ENCODE measurements around the gene PDE6H. TPM values are rescaled to one million over a fixed set of nuclear protein-coding genes. Genes with fewer than 3 reads are reported as not detected.

Gene PDE6H
- total RNA-seq, 4 donors from 2014 or later, result not detected

GRCh38 chr12:14982991-14983390, 10.1 kb downstream of the PDE6H start:
- Histone ChIP-seq H3K4me3 (no peak overlapping the region), H3K4me1 (no peaks in the 10 kb centered on the region), H3K27me3 (no peaks in the 10 kb centered on the region), H3K9me3 (no peaks in the 10 kb centered on the region), H3K36me3 (no peaks in the 10 kb centered on the region), H3K27ac (no peak overlapping the region)
- TF ChIP-seq POLR2A (IDR thresholded peaks at IDR 0.05) (no peak), POLR2AphosphoS5 (IDR thresholded peaks at IDR 0.05) (no peak), EP300 (IDR thresholded peaks at IDR 0.05) (no peak)
- TF ChIP-seq, protein P1, sequence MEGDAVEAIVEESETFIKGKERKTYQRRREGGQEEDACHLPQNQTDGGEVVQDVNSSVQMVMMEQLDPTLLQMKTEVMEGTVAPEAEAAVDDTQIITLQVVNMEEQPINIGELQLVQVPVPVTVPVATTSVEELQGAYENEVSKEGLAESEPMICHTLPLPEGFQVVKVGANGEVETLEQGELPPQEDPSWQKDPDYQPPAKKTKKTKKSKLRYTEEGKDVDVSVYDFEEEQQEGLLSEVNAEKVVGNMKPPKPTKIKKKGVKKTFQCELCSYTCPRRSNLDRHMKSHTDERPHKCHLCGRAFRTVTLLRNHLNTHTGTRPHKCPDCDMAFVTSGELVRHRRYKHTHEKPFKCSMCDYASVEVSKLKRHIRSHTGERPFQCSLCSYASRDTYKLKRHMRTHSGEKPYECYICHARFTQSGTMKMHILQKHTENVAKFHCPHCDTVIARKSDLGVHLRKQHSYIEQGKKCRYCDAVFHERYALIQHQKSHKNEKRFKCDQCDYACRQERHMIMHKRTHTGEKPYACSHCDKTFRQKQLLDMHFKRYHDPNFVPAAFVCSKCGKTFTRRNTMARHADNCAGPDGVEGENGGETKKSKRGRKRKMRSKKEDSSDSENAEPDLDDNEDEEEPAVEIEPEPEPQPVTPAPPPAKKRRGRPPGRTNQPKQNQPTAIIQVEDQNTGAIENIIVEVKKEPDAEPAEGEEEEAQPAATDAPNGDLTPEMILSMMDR (IDR thresholded peaks at IDR 0.05), result no peak
- WGBS, 2 donors (ENCODE audit: low coverage in 1 of 2), result 60 to 83% methylated on average over 2 of the region's 2 CpGs
- ATAC-seq, result no peak

DNA sequence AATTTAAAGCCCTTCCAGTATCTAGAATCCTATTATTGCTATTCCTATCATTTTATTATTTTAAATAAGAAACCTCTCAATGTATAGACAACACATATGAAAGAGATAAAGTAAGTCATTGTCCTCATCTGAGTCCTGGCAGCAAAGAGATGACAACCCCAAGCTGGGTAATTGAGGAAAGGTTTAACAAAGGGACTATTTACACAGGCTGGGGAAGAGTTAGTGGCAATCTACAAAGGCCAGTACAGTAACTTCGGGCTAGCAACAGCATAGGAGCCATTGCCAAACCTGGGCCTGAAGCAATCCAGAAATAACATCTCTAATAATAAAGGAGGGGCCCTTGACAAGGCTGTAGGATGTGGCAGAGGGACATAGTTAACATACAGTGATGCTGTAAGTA, 11.2 kb downstream of the PDE6H start:
- H3K4me3 ChIP-seq, result no peak overlapping the region
- WGBS, 2 donors (ENCODE audit: low coverage in 1 of 2), result 80 to 91% methylated on average over 1 of the region's 1 CpG
- no peaks in the 10 kb centered on the region for H3K27me3 ChIP-seq
- ATAC-seq, result no peak
- no peaks in the 10 kb centered on the region for H3K36me3 ChIP-seq
- TF ChIP-seq POLR2A (IDR thresholded peaks at IDR 0.05) (no peak), POLR2AphosphoS5 (IDR thresholded peaks at IDR 0.05) (no peak), EP300 (IDR thresholded peaks at IDR 0.05) (no peak)
- TF ChIP-seq, protein P1 (IDR thresholded peaks at IDR 0.05), result no peak
- H3K4me1 ChIP-seq, result no peaks in the 10 kb centered on the region
- H3K27ac ChIP-seq, result no peak overlapping the region
- H3K9me3 ChIP-seq, result no peaks in the 10 kb centered on the region

DNA sequence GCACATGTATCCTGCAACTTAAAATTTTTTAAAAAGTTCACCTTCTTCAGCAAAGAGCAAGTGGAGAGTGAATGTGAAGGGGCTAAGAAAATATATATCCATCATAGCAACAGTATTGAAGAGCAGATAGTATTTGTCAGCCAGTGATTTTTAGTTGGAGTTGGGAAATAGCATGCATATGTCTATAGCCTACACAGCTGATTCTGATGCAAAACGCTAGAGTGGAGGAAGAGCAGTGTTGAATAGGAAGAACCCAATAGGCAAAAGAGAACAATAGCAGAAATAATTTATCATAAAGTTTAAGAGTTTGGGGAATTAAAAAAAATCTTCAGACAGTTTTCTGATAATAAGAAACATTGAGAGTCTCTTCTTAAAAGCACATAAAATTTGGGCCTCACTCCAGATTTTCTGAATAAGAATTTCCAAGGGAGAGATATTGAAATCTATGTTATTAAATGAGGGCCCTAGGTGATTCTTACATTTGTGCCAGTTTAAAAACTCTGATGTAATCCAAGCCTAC, 12.0 kb downstream of the PDE6H start:
- Histone ChIP-seq H3K36me3 (no peaks in the 10 kb centered on the region), H3K9me3 (no peaks in the 10 kb centered on the region), H3K4me3 (no peak overlapping the region), H3K4me1 (no peaks in the 10 kb centered on the region), H3K27ac (no peak overlapping the region), H3K27me3 (no peaks in the 10 kb centered on the region)
- TF ChIP-seq POLR2A (IDR thresholded peaks at IDR 0.05) (no peak), EP300 (IDR thresholded peaks at IDR 0.05) (no peak), POLR2AphosphoS5 (IDR thresholded peaks at IDR 0.05) (no peak)
- TF ChIP-seq, protein P1 (IDR thresholded peaks at IDR 0.05), result no peak
- ATAC-seq, result no peak
- 83 to 100% methylated on average over 1 of the region's 1 CpG for WGBS, 2 donors (ENCODE audit: low coverage in 1 of 2)

DNA sequence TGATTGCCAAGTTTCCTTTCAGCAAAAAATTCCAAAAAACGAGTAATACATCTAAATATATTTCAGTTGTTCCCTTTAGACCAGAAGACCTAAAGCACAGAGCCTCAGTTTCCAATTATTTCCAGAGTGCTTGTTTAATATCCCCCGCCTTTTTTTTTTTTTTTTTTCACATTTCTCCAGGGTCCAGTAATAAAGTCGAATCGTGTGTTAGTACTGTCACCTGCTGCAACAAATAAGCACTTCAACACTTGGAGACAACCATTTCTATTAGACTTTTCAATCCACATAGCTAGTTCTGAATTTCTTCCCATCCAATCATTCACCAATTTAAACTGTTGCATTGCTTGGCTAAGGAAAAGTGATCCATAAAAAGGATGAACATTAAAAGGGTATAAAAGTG, 13.6 kb downstream of the PDE6H start:
- no peaks in the 10 kb centered on the region for H3K36me3 ChIP-seq
- H3K27ac ChIP-seq, result no peak overlapping the region
- no peaks in the 10 kb centered on the region for H3K9me3 ChIP-seq
- WGBS, 2 donors (ENCODE audit: low coverage in 1 of 2), result 44 to 47% methylated on average over 4 of the region's 4 CpGs
- no peaks in the 10 kb centered on the region for H3K4me1 ChIP-seq
- ATAC-seq, result no peak
- no peaks in the 10 kb centered on the region for H3K27me3 ChIP-seq
- no peak for TF ChIP-seq EP300 (IDR thresholded peaks at IDR 0.05)
- no peak for TF ChIP-seq POLR2A (IDR thresholded peaks at IDR 0.05)
- TF ChIP-seq, protein P1 (IDR thresholded peaks at IDR 0.05), result peak in 2 of 4 experiments; percentile 29 to 33
- no peak for TF ChIP-seq POLR2AphosphoS5 (IDR thresholded peaks at IDR 0.05)
- H3K4me3 ChIP-seq, result no peak overlapping the region

- Histone ChIP-seq H3K9me3 (no peaks in the 10 kb centered on the region), H3K36me3 (no peaks in the 10 kb centered on the region), H3K27ac (no peak overlapping the region), H3K4me3 (no peak overlapping the region), H3K4me1 (no peaks in the 10 kb centered on the region), H3K27me3 (no peaks in the 10 kb centered on the region)
- TF ChIP-seq POLR2AphosphoS5 (IDR thresholded peaks at IDR 0.05), result no peak
- WGBS, 2 donors (ENCODE audit: low coverage in 1 of 2), result 83 to 93% methylated on average over 3 of the region's 3 CpGs
- ATAC-seq, result no peak
Measured at GRCh38 chr12:14988035-14988434, 15.2 kb downstream of the PDE6H start.

All from gastroesophageal sphincter (tissue), 4 donors.